ENCODE results near the gene SOX15.

DNA sequence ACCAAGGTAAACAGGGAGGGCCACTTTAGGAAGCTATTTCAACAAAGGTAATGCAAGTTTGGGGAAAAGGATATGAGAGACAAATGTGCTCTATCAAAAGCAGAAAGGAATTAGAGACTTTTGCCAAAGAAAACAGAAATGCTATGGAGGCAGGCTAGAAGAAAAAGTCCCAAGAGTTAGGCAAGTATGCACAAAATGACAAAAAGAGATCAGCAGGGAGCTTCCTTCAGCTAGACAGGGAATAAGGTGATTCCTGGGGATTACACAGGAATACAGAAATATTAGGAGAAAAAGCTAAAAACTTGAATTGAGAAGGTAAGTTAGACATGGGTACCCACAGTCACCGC, 22.4 kb upstream of the SOX15 start:
- TF ChIP-seq CTCF (IDR thresholded peaks at IDR 0.05; ENCODE audit: low read depth, low read length, poor library complexity, severe bottlenecking) = no peak
- TF ChIP-seq EZH2phosphoT487 (IDR thresholded peaks at IDR 0.05; ENCODE audit: borderline replicate concordance, low read length) = no peak

Data from DOHH2 (cell line).